ENCODE measurements around the gene NT5E. TPM values are rescaled to one million over a fixed set of nuclear protein-coding genes. Genes with fewer than 3 reads are reported as not detected.

The NT5E gene
- polyA plus RNA-seq, 1 of the 3 experiments (the other 2 are of a cell fraction) = 443 TPM

DNA sequence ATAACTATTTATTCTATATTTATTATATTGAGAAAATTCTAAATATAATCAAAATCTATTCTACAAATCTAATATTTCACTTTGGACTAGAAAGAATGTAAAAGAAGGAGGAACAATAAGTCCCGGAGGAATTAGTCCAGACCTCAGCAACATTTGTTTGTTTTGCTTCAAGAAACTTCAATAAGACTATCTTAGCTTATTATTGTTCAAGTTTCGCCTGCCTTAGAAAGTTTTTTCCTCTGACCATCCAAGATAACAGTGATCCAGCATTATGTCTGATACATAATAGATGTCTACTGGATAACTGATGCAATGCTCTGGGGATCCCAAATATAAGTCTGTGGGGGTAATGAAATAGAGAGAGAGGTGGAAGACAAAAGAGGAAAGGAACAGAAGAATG is 28.7 kb upstream of the NT5E start:
- POLR2A ChIA-PET = no interaction called here

DNA sequence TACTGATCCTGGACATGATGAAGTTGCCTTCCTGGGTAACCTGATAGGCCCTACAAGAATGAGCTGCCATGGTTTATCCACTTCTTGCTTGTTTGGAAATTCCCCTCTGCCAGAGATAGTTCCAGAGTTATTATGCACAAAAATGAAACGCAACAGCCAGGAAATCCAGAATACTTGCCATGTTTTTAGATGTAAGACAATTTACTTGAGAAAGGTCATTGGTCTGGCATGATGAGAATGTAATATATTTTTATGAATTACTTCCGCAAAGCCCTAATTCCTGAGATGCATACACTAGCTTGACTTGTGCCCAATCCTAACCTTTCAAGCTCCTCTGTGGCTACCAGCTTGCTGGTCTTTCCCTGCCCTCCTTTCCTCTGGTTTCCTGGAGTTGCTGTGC is 27.9 kb upstream of the NT5E start:
- H3K4me3 ChIP-seq (ENCODE audit: low read depth in 2 of 2, low read length in 1 of 2) = no peak overlapping the region
- H3K9me3 ChIP-seq = peaks cover 4% of the 10 kb centered on the region; the same call in 1 of the 2 replicates
- no peaks in the 10 kb centered on the region for H3K79me2 ChIP-seq (ENCODE audit: insufficient read depth)
- H3K9ac ChIP-seq = peak overlapping the region; percentile 9; the same call in 1 of the 2 replicates
- peak overlapping the region; percentile 45 for H3K4me2 ChIP-seq
- H3K4me1 ChIP-seq (ENCODE audit: control insufficient read depth in 1 of 2, insufficient read depth in 2 of 2, low read depth in 1 of 2, low read length in 1 of 2) = peaks cover 5 to 33% of the 10 kb centered on the region in 2 experiments; a peak in 3 of 4 replicates
- DNase-seq = no peak
- ChIA-PET POLR2A (no interaction called here), CTCF (interaction anchor here (1.2 kb wide), 1 partner anchor 99 kb away, joined by 4 read pairs; no protein-coding TSS in a partner anchor)
- H3K36me3 ChIP-seq (replicated peaks in 1 of 2; ENCODE audit: control insufficient read depth in 1 of 2, insufficient read depth in 2 of 2, low read length in 1 of 2) = no peaks in the 10 kb centered on the region
- no peaks in the 10 kb centered on the region for H3K27me3 ChIP-seq (ENCODE audit: insufficient read depth)
- no peaks in the 10 kb centered on the region for H4K20me1 ChIP-seq (ENCODE audit: insufficient read depth)
- no peaks in the 10 kb centered on the region for H3K9me2 ChIP-seq
- 17% methylated on average over 2 of the region's 2 CpGs for WGBS (ENCODE audit: low lambda C conversion rate)
- H2AFZ ChIP-seq (ENCODE audit: low read depth) = peak overlapping the region; percentile 30
- H3K27ac ChIP-seq (ENCODE audit: low read depth in 2 of 2, low read length in 1 of 2) = peak overlapping the region; percentile 66 to 73
- H3F3A ChIP-seq (replicated peaks; ENCODE audit: insufficient read depth) = peaks cover 35% of the 10 kb centered on the region
- TF ChIP-seq MEF2A (IDR thresholded peaks at IDR 0.05; ENCODE audit: borderline replicate concordance, low read depth) (no peak), FOXM1 (IDR thresholded peaks at IDR 0.05; ENCODE audit: low read depth) (0 out of 2 replicates have a peak, but pooled peaks have one; percentile 41), TCF12 (IDR thresholded peaks at IDR 0.05) (peak; percentile 54), RXRA (IDR thresholded peaks at IDR 0.05; ENCODE audit: borderline replicate concordance, low read depth) (0 out of 2 replicates have a peak, but pooled peaks have one; percentile 42), GATA2 (CRISPR knock-in tag; IDR thresholded peaks at IDR 0.05) (no peak), TEAD4 (IDR thresholded peaks at IDR 0.05; ENCODE audit: borderline replicate concordance, insufficient read depth) (peak; percentile 84), GABPA (IDR thresholded peaks at IDR 0.05; ENCODE audit: low read depth) (no peak), SMC3 (IDR thresholded peaks at IDR 0.05; ENCODE audit: low read depth, low read length) (no peak), NRF1 (IDR thresholded peaks at IDR 0.05; ENCODE audit: low read depth, low read length) (no peak), RAD21 (IDR thresholded peaks at IDR 0.05; ENCODE audit: low read length) (no peak), POLR2AphosphoS5 (IDR thresholded peaks at IDR 0.05; ENCODE audit: low read depth, low read length) (no peak), EP300 (IDR thresholded peaks at IDR 0.05; ENCODE audit: borderline replicate concordance in 1 of 2, low read depth in 1 of 2, low read length in 1 of 2) (peak in 1 of 2 experiments; percentile 76; a peak in 2 of 4 replicates)
- TF ChIP-seq, protein P1, sequence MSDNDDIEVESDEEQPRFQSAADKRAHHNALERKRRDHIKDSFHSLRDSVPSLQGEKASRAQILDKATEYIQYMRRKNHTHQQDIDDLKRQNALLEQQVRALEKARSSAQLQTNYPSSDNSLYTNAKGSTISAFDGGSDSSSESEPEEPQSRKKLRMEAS (IDR thresholded peaks at IDR 0.05; ENCODE audit: low read depth) = peak; percentile 48; the same call in 1 of the 2 replicates
- TF ChIP-seq, protein P2, sequence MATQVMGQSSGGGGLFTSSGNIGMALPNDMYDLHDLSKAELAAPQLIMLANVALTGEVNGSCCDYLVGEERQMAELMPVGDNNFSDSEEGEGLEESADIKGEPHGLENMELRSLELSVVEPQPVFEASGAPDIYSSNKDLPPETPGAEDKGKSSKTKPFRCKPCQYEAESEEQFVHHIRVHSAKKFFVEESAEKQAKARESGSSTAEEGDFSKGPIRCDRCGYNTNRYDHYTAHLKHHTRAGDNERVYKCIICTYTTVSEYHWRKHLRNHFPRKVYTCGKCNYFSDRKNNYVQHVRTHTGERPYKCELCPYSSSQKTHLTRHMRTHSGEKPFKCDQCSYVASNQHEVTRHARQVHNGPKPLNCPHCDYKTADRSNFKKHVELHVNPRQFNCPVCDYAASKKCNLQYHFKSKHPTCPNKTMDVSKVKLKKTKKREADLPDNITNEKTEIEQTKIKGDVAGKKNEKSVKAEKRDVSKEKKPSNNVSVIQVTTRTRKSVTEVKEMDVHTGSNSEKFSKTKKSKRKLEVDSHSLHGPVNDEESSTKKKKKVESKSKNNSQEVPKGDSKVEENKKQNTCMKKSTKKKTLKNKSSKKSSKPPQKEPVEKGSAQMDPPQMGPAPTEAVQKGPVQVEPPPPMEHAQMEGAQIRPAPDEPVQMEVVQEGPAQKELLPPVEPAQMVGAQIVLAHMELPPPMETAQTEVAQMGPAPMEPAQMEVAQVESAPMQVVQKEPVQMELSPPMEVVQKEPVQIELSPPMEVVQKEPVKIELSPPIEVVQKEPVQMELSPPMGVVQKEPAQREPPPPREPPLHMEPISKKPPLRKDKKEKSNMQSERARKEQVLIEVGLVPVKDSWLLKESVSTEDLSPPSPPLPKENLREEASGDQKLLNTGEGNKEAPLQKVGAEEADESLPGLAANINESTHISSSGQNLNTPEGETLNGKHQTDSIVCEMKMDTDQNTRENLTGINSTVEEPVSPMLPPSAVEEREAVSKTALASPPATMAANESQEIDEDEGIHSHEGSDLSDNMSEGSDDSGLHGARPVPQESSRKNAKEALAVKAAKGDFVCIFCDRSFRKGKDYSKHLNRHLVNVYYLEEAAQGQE (IDR thresholded peaks at IDR 0.05; ENCODE audit: low read depth, low read length) = no peak
- TF ChIP-seq, protein P3, sequence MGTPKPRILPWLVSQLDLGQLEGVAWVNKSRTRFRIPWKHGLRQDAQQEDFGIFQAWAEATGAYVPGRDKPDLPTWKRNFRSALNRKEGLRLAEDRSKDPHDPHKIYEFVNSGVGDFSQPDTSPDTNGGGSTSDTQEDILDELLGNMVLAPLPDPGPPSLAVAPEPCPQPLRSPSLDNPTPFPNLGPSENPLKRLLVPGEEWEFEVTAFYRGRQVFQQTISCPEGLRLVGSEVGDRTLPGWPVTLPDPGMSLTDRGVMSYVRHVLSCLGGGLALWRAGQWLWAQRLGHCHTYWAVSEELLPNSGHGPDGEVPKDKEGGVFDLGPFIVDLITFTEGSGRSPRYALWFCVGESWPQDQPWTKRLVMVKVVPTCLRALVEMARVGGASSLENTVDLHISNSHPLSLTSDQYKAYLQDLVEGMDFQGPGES (IDR thresholded peaks at IDR 0.05; ENCODE audit: low read depth, low read length) = no peak

More for the DNA sequence above, 28.7 kb upstream of the NT5E start:
- Histone ChIP-seq H3K36me3 (replicated peaks in 1 of 2; ENCODE audit: control insufficient read depth in 1 of 2, insufficient read depth in 2 of 2, low read length in 1 of 2) (no peaks in the 10 kb centered on the region), H4K20me1 (ENCODE audit: insufficient read depth) (no peaks in the 10 kb centered on the region), H3K9me2 (no peaks in the 10 kb centered on the region), H3F3A (replicated peaks; ENCODE audit: insufficient read depth) (peaks cover 35% of the 10 kb centered on the region), H3K4me3 (ENCODE audit: low read depth in 2 of 2, low read length in 1 of 2) (no peak overlapping the region), H3K79me2 (ENCODE audit: insufficient read depth) (no peaks in the 10 kb centered on the region), H3K4me2 (no peak overlapping the region; the same call in 1 of the 2 replicates), H3K9ac (no peak overlapping the region), H3K27me3 (ENCODE audit: insufficient read depth) (no peaks in the 10 kb centered on the region), H2AFZ (ENCODE audit: low read depth) (no peak overlapping the region), H3K9me3 (peaks cover 4% of the 10 kb centered on the region; the same call in 1 of the 2 replicates), H3K4me1 (ENCODE audit: control insufficient read depth in 1 of 2, insufficient read depth in 2 of 2, low read depth in 1 of 2, low read length in 1 of 2) (peaks cover 5 to 39% of the 10 kb centered on the region in 2 experiments; a peak in 3 of 4 replicates), H3K27ac (ENCODE audit: low read depth in 2 of 2, low read length in 1 of 2) (peak overlapping the region; percentile 66 to 73; a peak in 3 of 4 replicates)
- DNase-seq = no peak
- TF ChIP-seq, protein P4, sequence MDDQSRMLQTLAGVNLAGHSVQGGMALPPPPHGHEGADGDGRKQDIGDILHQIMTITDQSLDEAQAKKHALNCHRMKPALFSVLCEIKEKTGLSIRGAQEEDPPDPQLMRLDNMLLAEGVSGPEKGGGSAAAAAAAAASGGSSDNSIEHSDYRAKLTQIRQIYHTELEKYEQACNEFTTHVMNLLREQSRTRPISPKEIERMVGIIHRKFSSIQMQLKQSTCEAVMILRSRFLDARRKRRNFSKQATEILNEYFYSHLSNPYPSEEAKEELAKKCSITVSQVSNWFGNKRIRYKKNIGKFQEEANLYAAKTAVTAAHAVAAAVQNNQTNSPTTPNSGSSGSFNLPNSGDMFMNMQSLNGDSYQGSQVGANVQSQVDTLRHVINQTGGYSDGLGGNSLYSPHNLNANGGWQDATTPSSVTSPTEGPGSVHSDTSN (IDR thresholded peaks at IDR 0.05) = no peak
- no peak for TF ChIP-seq RXRA (IDR thresholded peaks at IDR 0.05; ENCODE audit: borderline replicate concordance, low read depth)
- no peak for TF ChIP-seq FOSL2 (IDR thresholded peaks at IDR 0.05; ENCODE audit: borderline replicate concordance, low read depth)
- TF ChIP-seq, protein P5, sequence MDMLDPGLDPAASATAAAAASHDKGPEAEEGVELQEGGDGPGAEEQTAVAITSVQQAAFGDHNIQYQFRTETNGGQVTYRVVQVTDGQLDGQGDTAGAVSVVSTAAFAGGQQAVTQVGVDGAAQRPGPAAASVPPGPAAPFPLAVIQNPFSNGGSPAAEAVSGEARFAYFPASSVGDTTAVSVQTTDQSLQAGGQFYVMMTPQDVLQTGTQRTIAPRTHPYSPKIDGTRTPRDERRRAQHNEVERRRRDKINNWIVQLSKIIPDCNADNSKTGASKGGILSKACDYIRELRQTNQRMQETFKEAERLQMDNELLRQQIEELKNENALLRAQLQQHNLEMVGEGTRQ (IDR thresholded peaks at IDR 0.05; ENCODE audit: borderline replicate concordance, low read depth, low read length) = no peak
- TF ChIP-seq FOXJ3 (CRISPR knock-in tag; IDR thresholded peaks at IDR 0.05) = no peak
- no peak for TF ChIP-seq TCF12 (IDR thresholded peaks at IDR 0.05)
- no peak for TF ChIP-seq GATA2 (CRISPR knock-in tag; IDR thresholded peaks at IDR 0.05)
- TF ChIP-seq ELF1 (IDR thresholded peaks at IDR 0.05) = no peak
- TF ChIP-seq SMC3 (IDR thresholded peaks at IDR 0.05; ENCODE audit: low read depth, low read length) = no peak
- no peak for TF ChIP-seq RFX5 (IDR thresholded peaks at IDR 0.05; ENCODE audit: low read length)
- TF ChIP-seq EP300 (IDR thresholded peaks at IDR 0.05; ENCODE audit: borderline replicate concordance in 1 of 2, low read depth in 1 of 2, low read length in 1 of 2) = no peak
- CTCF ChIA-PET = interaction anchor here (0.7 to 1.2 kb wide), 2 partner anchors 98 to 284 kb away, joined by 3 to 4 read pairs; no protein-coding TSS in a partner anchor
- WGBS (ENCODE audit: low lambda C conversion rate) = 82% methylated on average over 2 of the region's 2 CpGs
